K562 (cell line): ENCODE results near the gene INO80. TPM values are rescaled to one million over a fixed set of nuclear protein-coding genes. Genes with fewer than 3 reads are reported as not detected.

Experiments used
- CBX3 ChIP-seq, 2 experiments: IDR thresholded peaks; 1 replicate in 1 of 2; 2 replicates in 1 of 2; pipeline ENCODE4 v1.6.1; 2012; ENCODE audit warnings: inconsistent platforms in 2 of 2, low read length in 2 of 2, borderline replicate concordance in 1 of 2, control low read depth in 1 of 2
- CTCF ChIP-seq, 3 experiments: IDR thresholded peaks in 2 of 3; conservative IDR thresholded peaks in 1 of 3; 2 replicates each; pipeline ENCODE4 v1.5.1; 2011 to 2012; ENCODE audit warnings: low read length in 3 of 3, mild to moderate bottlenecking in 3 of 3, control low read depth in 2 of 3, improper control_type of control experiment in 1 of 3, inconsistent platforms in 1 of 3, low read depth in 1 of 3, mixed read lengths in 1 of 3, moderate library complexity in 1 of 3; ENCODE audit not compliant: insufficient read depth in 2 of 3
- MYNN ChIP-seq, 2 experiments: sonication (generic); formaldehyde crosslinking in 1 of 2; IDR thresholded peaks; 2 replicates each; pipeline versions ENCODE4 v1.5.0 to v1.6.1; 2016 to 2020; ENCODE audit warnings: antibody characterized with exemption in 1 of 2, missing genetic modification reagents in 1 of 2
- NKRF ChIP-seq: fragments of 450-650 bp; IDR thresholded peaks from 2 replicates; pipeline ENCODE4 v1.6.1; 2016; ENCODE audit warnings: borderline replicate concordance
- RCOR1 ChIP-seq, 2 experiments: IDR thresholded peaks; 2 replicates each; pipeline ENCODE4 v1.6.1; 2012; ENCODE audit warnings: low read depth in 2 of 2, low read length in 2 of 2, borderline replicate concordance in 1 of 2, improper control_type of control experiment in 1 of 2
- RNF2 ChIP-seq: sonication (generic); IDR thresholded peaks from 2 replicates; pipeline ENCODE4 v1.6.1; 2016
- ZBTB40 ChIP-seq, 2 experiments: fragments of 450-650 bp in 1 of 2; sonication (generic) in 1 of 2; formaldehyde crosslinking in 1 of 2; IDR thresholded peaks; 2 replicates each; pipeline versions ENCODE4 v1.7.1 to v1.9.0; 2016 to 2022; ENCODE audit warnings: inconsistent platforms in 1 of 2, mild to moderate bottlenecking in 1 of 2, missing genetic modification reagents in 1 of 2
- ZNF395 ChIP-seq: fragments of 200-800 bp; sonication (Bioruptor generic); IDR thresholded peaks from 2 replicates; pipeline ENCODE4 v1.6.1; 2017; ENCODE audit warnings: missing genetic modification characterization, missing compliant biosample characterization
- polyA plus RNA-seq, 8 experiments: library from polyadenylated mRNA; depleted of rRNA in 4 of 8; stranded (reverse) in 5 of 8; unstranded in 3 of 8; fragments of >200 nt; fragmentation: Nextera tagmentation in 2 of 8; fragmentation: Illumina TruSeq in 1 of 8; extraction: Ambion mirVana in 2 of 8; extraction: Trizol in 1 of 8; gene quantifications; 2 replicates each; pipeline versions ENCODE4 v1.2.1 to v1.2.3, GENCODE V29; 2011 to 2014; ENCODE audit warnings: inconsistent platforms in 1 of 8, missing spikeins in 1 of 8
- total RNA-seq, 7 experiments: library from RNA; depleted of rRNA in 6 of 7; stranded (reverse); fragments of >200 nt in 6 of 7; fragmentation: Illumina TruSeq in 2 of 7; extraction: Trizol in 2 of 7; gene quantifications; 2 replicates each; pipeline versions ENCODE4 v1.2.1 to v1.2.3, GENCODE V29; 2011 to 2021; ENCODE audit warnings: low replicate concordance in 1 of 7

Gene INO80
- total and polyA plus RNA-seq, 9 of the 15 experiments (the other 6 are each of a cell fraction or from before 2014, with no cell fraction given) = 1.1 to 25.7 (median 19.9) TPM

GRCh38 chr15:40930430-40931299 lies 185.4 kb downstream of the INO80 start (continued):
- peak in 1 of 2 experiments; percentile 66; a peak in 1 of 4 replicates for TF ChIP-seq RCOR1 (IDR thresholded peaks at IDR 0.05; ENCODE audit: borderline replicate concordance in 1 of 2, low read depth in 2 of 2, low read length in 2 of 2)
- TF ChIP-seq CTCF (IDR thresholded peaks at IDR 0.05 in 2 of 3, conservative IDR thresholded peaks at IDR 0.05 in 1 of 3; ENCODE audit: insufficient read depth in 2 of 3, low read depth in 1 of 3, low read length in 3 of 3) = peak; percentile 57 to 92 (median 72)
- TF ChIP-seq ZBTB40 (IDR thresholded peaks at IDR 0.05) = peak; percentile 53; the same call in 1 of the 2 replicates
- TF ChIP-seq ZBTB40 (CRISPR knock-in tag; IDR thresholded peaks at IDR 0.05) = no peak
- TF ChIP-seq RNF2 = peak; percentile 28; the same call in 1 of the 2 replicates
- TF ChIP-seq NKRF = no peak
- TF ChIP-seq MYNN (IDR thresholded peaks at IDR 0.05) = peak; percentile 52; the same call in 1 of the 2 replicates
- no peak for TF ChIP-seq MYNN (CRISPR knock-in tag; IDR thresholded peaks at IDR 0.05)
- peak in 1 of 2 experiments; percentile 40; a peak in 1 of 3 replicates for TF ChIP-seq CBX3 (IDR thresholded peaks at IDR 0.05; ENCODE audit: borderline replicate concordance in 1 of 2, low read length in 2 of 2)
- TF ChIP-seq ZNF395 = no peak
